ENCODE results near the gene KANSL3.

The KANSL3 gene

GRCh38 chr2:96618596-96619283 lies 19.4 kb downstream of the KANSL3 start:
- no peak overlapping the region for H3K27ac ChIP-seq

GRCh38 chr2:96617012-96617411 lies 21.1 kb downstream of the KANSL3 start:
- TF ChIP-seq ZFX (IDR thresholded peaks at IDR 0.05) (no peak), CTCF (conservative IDR thresholded peaks at IDR 0.05) (no peak)
- no peak overlapping the region for H3K27ac ChIP-seq

More at GRCh38 chr2:96618596-96619283, 19.4 kb downstream of the KANSL3 start:
- no peak for TF ChIP-seq ZFX (IDR thresholded peaks at IDR 0.05)
- no peak for TF ChIP-seq CTCF (conservative IDR thresholded peaks at IDR 0.05)

- H3K27ac ChIP-seq, result no peak overlapping the region
- no peak for TF ChIP-seq ZFX (IDR thresholded peaks at IDR 0.05)
These were observed 21.6 kb downstream of the KANSL3 start for GRCh38 chr2:96616535-96616934.

GRCh38 chr2:96616128-96616527 lies 22.0 kb downstream of the KANSL3 start:
- no peak overlapping the region for H3K27ac ChIP-seq
- TF ChIP-seq ZFX (IDR thresholded peaks at IDR 0.05) (no peak), CTCF (conservative IDR thresholded peaks at IDR 0.05) (no peak)

GRCh38 chr2:96608469-96609455 lies 29.4 kb downstream of the KANSL3 start:
- H3K27ac ChIP-seq, result no peak overlapping the region

GRCh38 chr2:96604104-96604503 lies 34.0 kb downstream of the KANSL3 start:
- TF ChIP-seq ZFX (IDR thresholded peaks at IDR 0.05), result no peak
- no peak overlapping the region for H3K27ac ChIP-seq

More at GRCh38 chr2:96608469-96609455, 29.4 kb downstream of the KANSL3 start:
- TF ChIP-seq CTCF (conservative IDR thresholded peaks at IDR 0.05) (no peak), ZFX (IDR thresholded peaks at IDR 0.05) (no peak)

GRCh38 chr2:96602330-96602823 lies 35.7 kb downstream of the KANSL3 start:
- TF ChIP-seq CTCF (conservative IDR thresholded peaks at IDR 0.05) (no peak; the same call in 1 of the 2 replicates), ZFX (IDR thresholded peaks at IDR 0.05) (no peak)
- no peak overlapping the region for H3K27ac ChIP-seq
